Left forelimb (tissue), 1 donor: ENCODE data around the gene EGFL7.

Source experiments
- DNase-seq: peaks from one replicate; pipeline ENCODE4 v3.0.0-alpha.2; 2018; ENCODE audit warnings: low spot score

Gene EGFL7

DNA sequence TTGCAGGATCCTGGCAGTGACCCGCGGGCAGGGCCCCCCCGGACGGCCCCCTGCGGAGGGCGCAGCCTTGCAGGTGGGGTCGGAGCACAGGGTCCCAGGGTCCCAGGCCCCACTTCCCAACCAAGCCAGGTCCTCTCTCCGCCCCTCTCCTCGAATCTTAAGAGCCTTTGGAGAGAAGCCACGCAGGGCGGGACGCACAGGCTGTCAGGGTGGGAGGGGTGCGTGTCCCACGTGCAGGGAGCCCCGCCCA is 18.4 kb upstream of the EGFL7 start:
- no peak for DNase-seq

DNA sequence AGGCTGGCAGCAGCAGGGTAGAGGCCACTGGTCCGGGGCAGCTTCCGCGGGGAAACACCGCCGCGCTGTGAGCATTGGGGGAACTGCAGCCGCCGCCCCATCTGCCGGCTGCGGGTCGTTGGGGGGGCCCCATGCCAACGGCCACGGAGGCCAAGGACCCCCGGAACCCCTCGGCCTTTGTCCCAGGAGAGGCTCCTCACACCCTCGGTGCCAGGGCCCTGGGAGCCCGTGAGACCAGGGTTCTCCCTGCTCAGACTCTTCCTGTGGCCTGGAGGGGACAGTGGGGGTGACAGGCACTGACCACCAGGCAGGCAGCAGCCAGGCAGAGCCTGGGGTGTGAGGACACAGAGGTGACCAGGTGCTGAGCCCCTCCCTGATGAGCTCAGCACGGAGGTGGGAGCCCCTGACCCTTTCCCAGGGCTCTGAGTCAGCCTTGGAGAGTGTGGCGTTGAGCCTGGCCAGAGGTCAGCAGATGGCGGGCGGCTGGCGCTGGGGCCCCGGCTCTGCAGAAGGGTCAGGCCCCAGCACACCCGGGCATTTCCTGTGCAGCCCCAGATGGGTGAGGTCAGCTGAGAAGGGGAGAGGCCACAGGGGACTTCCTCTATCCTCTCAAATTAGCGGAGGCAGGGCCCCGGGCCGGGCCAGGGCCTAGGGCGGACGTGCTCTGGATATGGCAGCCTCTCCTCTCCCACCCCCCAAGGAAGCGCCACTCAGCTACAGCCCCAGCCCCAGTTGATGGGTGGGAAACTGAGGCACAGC is 17.9 kb upstream of the EGFL7 start:
- DNase-seq, result no peak

GRCh38 chr9:136645352-136645902 is 17.3 kb upstream of the EGFL7 start:
- no peak for DNase-seq

GRCh38 chr9:136645903-136646754 is 16.6 kb upstream of the EGFL7 start:
- DNase-seq, result no peak

DNA sequence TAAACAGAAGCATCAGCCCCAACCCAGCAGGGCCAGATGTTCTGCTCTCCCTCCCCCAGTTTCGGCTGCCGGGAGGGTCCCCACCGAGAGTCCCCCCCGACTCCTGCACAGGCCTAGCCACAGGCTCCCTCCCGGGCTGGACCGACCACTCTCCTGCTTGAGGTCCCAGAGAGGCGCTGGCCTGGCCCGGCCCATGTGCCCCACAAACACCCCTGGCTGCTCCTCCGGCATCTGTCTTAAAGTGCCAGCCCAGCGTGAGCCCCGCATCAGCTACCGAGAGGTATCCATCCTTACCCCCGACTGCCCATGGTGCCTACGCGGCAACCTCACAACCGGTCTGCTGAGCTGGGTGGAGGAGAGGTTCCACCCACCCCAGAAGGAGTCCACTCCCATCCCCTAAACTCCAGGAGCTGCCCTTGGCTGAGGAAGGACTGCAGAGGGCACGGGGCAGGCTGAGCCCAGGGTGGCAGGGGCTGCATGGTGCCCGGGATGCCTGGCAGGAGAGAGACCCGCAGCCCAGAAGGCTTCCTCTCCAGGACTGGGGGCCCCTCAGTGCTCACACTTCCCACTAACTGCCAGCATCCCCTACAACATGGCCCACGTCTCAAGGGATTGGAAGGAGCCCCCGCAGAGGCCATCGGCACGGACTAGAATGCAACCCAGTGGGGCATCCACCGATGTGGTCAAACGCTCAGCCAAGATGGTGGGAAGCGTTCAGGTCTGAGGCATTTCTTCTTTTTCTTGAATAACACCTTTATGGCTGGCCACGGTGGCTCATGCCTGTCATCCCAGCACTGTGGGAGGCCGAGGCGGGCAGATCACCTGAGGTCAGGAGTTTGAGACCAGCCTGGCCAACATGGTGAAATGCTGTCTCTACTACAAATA is 15.6 kb upstream of the EGFL7 start:
- DNase-seq, result no peak

- DNase-seq, result no peak
Observed at GRCh38 chr9:136648751-136649150, 14.0 kb upstream of the EGFL7 start.

DNA sequence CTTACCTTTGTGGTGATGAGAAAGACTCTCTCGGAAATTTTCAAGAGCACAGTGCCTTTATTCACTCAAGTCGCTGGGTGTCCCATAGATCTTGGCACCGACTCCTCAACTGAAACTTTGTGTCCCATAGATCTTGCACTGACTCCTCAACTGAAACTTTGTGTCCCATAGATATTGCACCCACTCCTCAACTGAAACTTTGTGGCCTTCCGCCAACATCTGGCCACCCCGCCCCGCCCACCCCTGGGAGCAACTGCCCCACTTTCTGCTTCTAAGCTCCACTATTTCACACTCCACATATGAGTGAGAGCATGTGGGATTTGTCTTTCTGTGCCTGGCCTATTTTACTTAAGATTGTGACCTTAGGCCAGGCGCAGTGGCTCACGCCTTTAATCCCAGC is 12.7 kb upstream of the EGFL7 start:
- DNase-seq, result no peak

DNA sequence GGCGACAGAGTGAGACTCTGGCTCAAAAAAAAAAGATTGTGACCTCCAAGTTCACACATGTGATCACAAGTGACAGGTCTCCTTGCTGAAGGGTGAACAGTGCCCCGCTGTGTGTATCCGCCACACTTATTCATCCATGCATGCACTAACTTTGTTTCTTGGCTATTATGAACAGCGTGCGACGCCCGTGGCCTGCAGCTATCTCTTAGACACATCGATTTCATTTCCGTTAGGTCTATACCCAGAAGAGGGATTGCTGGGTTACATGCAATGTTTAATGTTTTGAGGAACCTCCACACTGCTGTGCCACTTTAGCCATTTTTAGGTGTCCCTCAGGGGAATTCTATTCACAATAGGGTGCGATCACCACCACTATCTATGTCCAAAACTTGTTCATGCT is 12.1 kb upstream of the EGFL7 start:
- no peak for DNase-seq

DNA sequence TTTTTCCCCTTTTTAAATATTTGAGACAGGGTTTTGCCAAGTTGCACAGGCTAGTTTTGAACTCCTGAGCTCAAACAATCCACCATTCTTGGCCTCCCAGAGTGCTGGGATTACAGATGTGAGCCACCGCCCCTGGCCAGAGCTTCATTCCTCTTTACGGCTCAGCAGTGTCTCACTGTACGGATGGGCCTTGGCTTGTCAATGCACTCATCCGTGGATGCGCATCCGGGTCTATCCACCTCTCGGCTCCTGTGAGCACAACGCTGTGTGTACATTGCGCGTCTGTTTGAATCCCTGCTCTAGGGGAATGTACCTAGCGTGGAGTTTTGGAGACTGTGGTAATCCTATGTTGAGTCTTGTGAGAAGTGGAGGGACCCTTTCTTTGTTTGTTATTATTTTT is 10.9 kb upstream of the EGFL7 start:
- no peak for DNase-seq

- DNase-seq, result no peak
Observed at GRCh38 chr9:136653323-136654079, 9.2 kb upstream of the EGFL7 start.

DNA sequence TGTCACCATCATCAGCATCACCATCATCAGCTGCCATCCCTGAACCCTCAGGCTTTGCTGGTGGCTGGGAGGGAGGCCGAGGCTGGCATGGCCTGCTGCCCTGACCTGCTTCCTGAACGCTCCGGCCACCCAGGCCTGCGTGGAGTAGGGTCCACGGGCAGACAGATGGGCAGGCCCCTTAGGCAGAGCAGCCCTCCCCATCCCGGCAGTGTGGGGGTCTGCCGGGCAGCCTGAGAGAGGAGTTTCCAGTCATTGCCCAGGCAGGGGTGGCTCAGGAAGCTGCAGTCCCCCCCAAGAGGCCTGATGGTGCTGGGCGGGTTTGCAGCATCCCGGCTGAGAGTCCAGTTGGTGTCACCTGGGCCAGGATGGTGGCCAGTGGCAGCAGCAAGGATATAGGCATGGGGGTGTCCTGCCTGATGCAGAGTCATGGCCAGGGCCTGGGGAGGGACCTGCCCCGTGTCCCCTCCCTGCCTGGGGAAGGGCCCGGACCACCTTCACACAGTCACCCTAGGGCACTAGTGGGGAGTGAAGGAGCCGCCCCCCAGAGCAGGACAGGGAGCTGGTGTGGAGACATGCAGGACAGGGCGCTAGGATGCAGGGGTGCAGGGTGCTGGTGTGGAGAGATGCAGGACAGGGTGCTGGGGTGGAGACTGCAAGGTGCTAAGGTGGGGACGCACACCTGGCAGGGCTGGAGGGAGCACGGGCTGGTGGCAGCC is 7.7 kb upstream of the EGFL7 start:
- DNase-seq, result no peak

DNA sequence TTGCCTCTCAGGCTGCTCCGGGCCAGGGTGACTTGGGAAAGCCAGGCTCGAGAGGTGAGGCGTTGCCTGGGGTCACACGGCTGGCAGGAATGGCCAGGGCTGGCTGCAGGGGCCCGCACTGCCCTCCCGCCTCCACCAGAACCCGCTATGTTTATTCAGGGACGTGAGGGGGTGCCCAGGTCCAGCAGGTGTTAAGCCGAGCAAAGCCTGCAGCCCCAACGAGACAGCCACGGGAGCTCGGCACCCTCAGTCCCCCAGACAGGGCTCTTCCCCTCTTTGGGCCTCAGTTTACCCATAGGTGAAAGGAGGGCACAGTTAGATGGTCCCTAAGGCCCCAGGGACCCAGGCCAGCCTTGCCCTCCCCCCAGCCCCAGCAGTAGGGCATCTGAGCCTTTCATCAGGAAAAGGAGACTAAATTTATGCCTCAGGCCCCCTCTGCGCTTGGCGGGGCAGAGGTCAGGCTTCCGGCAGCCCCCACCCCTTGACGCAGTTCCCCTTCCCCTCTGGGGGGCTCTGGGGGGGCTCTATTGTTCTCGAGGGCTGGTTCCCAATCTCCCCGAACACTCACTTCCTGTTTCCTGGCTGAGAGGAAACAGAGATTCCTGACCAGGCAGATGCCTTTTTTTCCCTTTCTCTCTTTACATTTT is 7.1 kb upstream of the EGFL7 start:
- DNase-seq, result no peak

GRCh38 chr9:136656183-136656738 is 6.5 kb upstream of the EGFL7 start:
- no peak for DNase-seq

DNA sequence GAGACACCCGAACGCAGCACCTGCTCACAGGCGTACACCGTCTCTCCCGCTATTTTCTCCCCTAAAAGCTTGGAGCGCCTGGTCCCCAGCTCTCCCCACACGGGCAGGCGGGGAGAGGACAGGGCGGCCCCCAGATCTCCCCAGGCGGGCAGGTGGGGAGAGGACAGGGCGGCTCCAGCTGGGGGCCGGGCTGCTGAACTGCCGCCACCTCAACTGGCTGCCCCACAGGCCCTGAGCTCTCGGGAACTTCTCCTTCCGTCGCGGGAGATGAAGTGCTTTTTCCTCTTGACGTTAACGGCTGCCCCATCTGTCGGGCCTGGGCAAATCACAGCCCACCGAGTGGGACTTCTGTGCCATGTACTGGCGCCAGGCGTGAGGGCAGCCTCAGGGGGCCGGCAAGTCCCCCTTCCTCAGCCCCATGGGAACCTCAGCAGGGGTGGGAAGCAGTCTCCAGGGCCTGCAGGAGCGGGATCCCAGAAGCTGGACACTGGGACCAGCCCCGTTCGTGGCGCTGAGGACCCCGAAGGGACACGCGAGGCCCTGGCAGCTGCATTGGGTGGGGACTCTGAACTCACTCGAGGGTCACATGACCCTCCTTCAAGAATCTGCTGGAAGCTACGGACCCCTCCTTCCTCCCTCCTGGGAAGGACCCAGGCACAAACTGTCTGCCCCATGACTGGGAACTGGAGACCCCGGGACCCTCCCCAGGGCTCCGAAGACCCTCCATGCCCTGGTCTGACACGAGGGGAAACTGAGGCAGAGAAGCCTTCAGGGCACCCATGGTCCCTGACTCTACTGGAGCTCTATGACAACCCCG is 5.7 kb upstream of the EGFL7 start:
- no peak for DNase-seq

GRCh38 chr9:136657974-136658848 is 4.5 kb upstream of the EGFL7 start:
- DNase-seq, result no peak

- DNase-seq, result no peak
Observed at GRCh38 chr9:136658849-136659535, 3.7 kb upstream of the EGFL7 start.
